Measurements from ENCODE around the gene NCF4.

The NCF4 gene

GRCh38 chr22:36860821-36861659 is at the start of gene NCF4:
NCF4 (plus strand) TSS chr22:36861006; CDS start chr22:36861172, 166 bp downstream.
- no peak for TF ChIP-seq CTCF (IDR thresholded peaks at IDR 0.05; ENCODE audit: borderline replicate concordance, control extremely low read depth, extremely low read depth, insufficient read depth, missing control alignments)
- in situ Hi-C loops (cut with MboI; ENCODE audit: low sequenced_read_pairs, unreplicated experiment): no loop called here
- peak; percentile 91 for DNase-seq (ENCODE audit: low spot score)

DNA sequence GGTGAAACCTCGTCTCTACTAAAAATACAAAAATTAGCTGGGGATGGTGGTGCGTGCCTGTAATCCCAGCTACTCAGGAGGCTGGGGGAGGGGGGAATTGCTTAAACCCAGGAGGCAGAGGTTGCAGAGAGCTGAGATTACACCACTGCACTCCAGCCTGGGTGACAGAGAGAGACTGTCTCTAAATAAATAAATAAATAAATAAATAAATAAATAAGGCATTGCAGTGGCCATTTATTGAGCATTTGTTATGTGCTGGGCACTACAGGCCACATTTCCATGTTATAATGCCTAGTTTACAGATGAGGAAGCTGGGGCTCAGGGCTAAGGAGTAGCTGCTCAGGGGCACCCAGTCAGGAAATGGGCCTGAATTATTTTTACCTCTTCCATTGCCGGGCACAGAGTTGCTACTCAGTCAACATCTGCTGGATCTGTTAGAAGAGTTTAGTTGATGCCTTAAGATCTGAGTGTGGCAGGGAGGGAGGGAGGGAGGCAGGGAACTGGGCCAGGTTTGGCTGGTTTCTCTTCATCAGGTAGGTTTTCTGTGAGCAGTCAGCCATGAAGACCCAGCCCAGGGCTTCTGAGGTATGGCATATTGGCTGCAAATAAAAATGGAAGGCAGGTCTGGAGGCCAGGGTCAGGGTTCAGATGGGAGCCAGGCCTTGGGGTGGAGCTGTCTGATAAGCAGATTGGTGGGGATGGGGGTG is 49.6 kb upstream of the NCF4 start:
- in situ Hi-C loops (cut with MboI; ENCODE audit: low sequenced_read_pairs, unreplicated experiment): no loop called here
- TF ChIP-seq CTCF (IDR thresholded peaks at IDR 0.05; ENCODE audit: borderline replicate concordance, control extremely low read depth, extremely low read depth, insufficient read depth, missing control alignments): no peak
- no peak for DNase-seq (ENCODE audit: low spot score)

DNA sequence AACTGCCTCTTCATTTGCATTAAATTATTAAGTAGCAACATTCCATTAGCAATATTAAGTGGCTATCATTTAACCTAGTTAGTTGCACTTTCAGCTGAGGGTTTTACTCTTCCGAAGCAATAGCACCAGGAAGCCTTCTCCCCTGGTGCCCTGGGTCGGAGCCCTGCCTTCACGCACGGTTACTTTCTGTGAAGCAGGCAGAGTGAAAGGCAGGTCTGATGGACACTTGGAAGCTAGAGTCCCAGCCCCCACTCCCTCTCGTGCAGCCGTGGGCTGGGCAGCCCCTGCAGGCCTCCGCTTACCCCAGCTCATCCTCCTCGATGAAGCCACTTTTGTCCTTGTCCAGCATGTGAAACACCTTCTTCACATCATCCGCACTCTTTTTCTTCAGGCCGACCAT is 46.0 kb upstream of the NCF4 start:
- in situ Hi-C loops (cut with MboI; ENCODE audit: low sequenced_read_pairs, unreplicated experiment): no loop called here
- no peak for TF ChIP-seq CTCF (IDR thresholded peaks at IDR 0.05; ENCODE audit: borderline replicate concordance, control extremely low read depth, extremely low read depth, insufficient read depth, missing control alignments)
- DNase-seq (ENCODE audit: low spot score): no peak

- in situ Hi-C loops (cut with MboI; ENCODE audit: low sequenced_read_pairs, unreplicated experiment): no loop called here
- DNase-seq (ENCODE audit: low spot score): no peak
- TF ChIP-seq CTCF (IDR thresholded peaks at IDR 0.05; ENCODE audit: borderline replicate concordance, control extremely low read depth, extremely low read depth, insufficient read depth, missing control alignments): no peak
These were observed 45.1 kb upstream of the NCF4 start for GRCh38 chr22:36815558-36816338.

- in situ Hi-C loops (cut with MboI; ENCODE audit: low sequenced_read_pairs, unreplicated experiment): no loop called here
- no peak for DNase-seq (ENCODE audit: low spot score)
- TF ChIP-seq CTCF (IDR thresholded peaks at IDR 0.05; ENCODE audit: borderline replicate concordance, control extremely low read depth, extremely low read depth, insufficient read depth, missing control alignments): no peak
These were observed 44.5 kb upstream of the NCF4 start for GRCh38 chr22:36816339-36816635.

All from GM13976 (cell line).